RWPE1 (cell line): ENCODE results near the gene SMIM45.
A peak's percentile ranks its signal among the peaks of the same experiment; 100 is the strongest.

Experiments
- CTCF ChIA-PET: fragments of 350-600 bp; sonication (Branson Sonifier 250); formaldehyde crosslinking; extraction: SDS; loops from one replicate; lab custom pipeline; 2021; lab: Yijun Ruan, JAX
- POLR2A ChIA-PET: fragments of 400-600 bp; formaldehyde crosslinking; extraction: SDS; loops from one replicate; lab custom pipeline; 2020; ENCODE audit warnings: antibody characterized with exemption; ENCODE audit not compliant: low non-redundant PET; lab: Yijun Ruan, JAX
- DNase-seq: peaks from one replicate; pipeline ENCODE4 v3.0.0; 2012; ENCODE audit warnings: low spot score
- H3K27ac ChIP-seq: fragments of 450-650 bp; 2 replicates; pipeline ENCODE4 v1.5.1; 2017
- TF ChIP-seq, protein P1 (sequence below): fragments of 450-650 bp; conservative IDR thresholded peaks from 2 replicates; pipeline ENCODE4 v1.5.1; 2017; ENCODE audit warnings: low read depth, mild to moderate bottlenecking

The SMIM45 gene

GRCh38 chr22:41915786-41916493, 36.0 kb upstream of the SMIM45 start:
- no peak for DNase-seq
- CTCF ChIA-PET: no interaction called here
- H3K27ac ChIP-seq: no peak overlapping the region
- TF ChIP-seq, protein P1, sequence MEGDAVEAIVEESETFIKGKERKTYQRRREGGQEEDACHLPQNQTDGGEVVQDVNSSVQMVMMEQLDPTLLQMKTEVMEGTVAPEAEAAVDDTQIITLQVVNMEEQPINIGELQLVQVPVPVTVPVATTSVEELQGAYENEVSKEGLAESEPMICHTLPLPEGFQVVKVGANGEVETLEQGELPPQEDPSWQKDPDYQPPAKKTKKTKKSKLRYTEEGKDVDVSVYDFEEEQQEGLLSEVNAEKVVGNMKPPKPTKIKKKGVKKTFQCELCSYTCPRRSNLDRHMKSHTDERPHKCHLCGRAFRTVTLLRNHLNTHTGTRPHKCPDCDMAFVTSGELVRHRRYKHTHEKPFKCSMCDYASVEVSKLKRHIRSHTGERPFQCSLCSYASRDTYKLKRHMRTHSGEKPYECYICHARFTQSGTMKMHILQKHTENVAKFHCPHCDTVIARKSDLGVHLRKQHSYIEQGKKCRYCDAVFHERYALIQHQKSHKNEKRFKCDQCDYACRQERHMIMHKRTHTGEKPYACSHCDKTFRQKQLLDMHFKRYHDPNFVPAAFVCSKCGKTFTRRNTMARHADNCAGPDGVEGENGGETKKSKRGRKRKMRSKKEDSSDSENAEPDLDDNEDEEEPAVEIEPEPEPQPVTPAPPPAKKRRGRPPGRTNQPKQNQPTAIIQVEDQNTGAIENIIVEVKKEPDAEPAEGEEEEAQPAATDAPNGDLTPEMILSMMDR: no peak
- POLR2A ChIA-PET: no interaction called here

DNA sequence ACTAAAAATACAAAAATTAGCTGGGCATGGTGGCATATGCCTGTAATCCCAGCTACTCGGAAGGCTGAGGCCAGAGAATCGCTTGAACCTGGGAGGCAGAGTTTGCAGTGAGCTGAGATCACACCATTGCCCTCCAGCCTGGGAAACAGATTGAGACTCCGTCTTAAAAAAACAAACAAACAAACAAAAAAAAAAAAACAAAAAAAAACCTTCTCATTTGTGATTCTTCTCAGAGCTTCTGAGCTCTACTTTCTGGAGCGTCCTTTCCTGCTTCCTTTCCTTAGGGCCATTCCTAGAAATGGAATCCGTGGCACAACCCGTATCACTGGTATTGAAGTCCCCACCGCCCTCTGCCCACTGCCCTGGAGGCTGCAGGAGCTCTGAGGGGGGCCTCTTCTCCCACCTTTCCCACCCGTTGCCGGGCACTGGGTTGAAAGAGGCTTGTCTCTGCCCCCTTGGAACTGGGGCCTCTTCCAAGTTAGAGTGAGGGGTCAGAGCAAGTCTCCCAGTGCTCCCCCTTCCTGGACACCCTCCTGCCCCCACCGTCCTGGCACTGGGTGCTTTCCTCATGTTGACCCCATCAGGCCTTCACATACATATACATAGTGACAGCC, 35.1 kb upstream of the SMIM45 start:
- DNase-seq: no peak
- H3K27ac ChIP-seq: no peak overlapping the region
- CTCF ChIA-PET: no interaction called here
- TF ChIP-seq, protein P1: no peak
- POLR2A ChIA-PET: no interaction called here

DNA sequence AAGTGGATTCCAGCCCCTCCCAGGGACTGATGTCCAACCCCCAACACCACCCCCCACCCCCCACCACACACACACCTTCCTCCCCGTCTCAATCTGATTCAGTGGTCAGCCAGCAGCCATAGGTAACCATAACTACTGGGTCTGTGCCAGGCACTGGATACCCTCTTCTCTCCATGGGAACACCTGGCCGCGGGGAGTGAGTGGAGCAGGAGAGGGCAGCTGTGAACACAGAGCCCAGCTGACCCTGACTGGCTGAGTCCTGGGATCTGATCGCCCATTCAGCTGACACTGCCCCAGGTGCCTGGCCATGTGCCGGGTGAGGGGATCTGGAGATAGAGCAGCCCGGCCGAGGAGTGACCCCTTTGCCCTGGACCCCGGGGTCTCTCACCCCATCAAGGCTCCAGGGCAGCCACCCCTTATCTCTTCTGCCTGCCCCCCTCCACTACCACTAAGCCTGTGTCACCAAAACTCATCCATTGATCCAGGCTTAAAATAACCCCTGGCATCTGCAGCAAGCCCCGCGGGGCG, 34.5 kb upstream of the SMIM45 start:
- POLR2A ChIA-PET: interaction anchor here (0.6 kb wide), 1 partner anchor 14 kb away, joined by 3 read pairs; no protein-coding TSS in a partner anchor
- H3K27ac ChIP-seq: no peak overlapping the region
- no peak for DNase-seq
- CTCF ChIA-PET: no interaction called here
- TF ChIP-seq, protein P1: no peak

- TF ChIP-seq, protein P1: no peak
- CTCF ChIA-PET: no interaction called here
- peak; percentile 36 for DNase-seq
- no peak overlapping the region for H3K27ac ChIP-seq
- POLR2A ChIA-PET: interaction anchor here (0.6 kb wide), 1 partner anchor 13 kb away, joined by 3 read pairs; no protein-coding TSS in a partner anchor
Observed at GRCh38 chr22:41917903-41918791, 33.8 kb upstream of the SMIM45 start.

DNA sequence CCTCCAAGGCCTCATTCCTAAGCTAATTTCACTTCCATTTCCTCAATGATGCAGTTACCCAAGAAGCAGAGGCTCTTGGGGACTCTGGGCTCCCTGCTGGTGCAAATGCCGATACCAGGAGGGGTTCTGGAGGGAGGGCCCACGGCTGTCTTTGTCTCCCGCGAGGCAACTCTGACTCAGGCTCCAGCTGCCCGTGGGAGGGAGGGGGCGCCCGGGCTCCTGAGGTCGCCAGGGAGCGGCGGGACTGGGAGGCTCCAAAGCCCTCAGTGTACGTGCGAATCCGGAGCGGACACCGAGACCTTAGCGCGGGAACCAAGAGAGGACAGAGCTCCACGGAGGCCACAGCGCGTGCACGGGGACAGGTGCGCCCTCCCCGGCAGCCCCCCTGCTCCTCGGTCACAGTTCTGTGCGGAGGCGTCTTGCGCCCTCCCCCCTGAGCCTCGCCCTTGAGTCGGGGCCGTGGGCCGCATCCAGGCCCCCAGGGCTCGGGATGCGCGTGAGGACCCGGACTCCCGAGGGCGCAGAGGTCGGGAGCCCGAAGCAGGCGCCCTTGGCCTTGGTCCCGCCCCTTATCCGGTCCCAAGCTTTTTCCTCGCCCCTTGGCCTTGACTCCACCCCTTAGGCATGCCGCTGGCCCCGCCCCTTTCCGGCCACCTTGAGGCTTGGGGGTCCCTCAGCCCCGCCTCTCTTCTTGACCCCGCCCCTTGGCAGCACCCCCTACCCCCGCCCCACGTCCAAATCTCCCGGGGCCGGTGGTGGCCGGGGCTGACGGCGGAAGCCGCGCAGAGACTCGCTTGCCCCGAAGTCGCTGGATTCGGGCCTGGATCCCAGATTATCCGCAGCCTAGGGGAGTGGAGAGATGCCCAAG, 32.4 kb upstream of the SMIM45 start:
- POLR2A ChIA-PET: no interaction called here
- CTCF ChIA-PET: no interaction called here
- no peak for DNase-seq
- TF ChIP-seq, protein P1: no peak
- H3K27ac ChIP-seq: no peak overlapping the region
